Smooth muscle cell (in vitro differentiated cells): ENCODE data around the gene PLA2G4B. TPM values are rescaled to one million over a fixed set of nuclear protein-coding genes. Genes with fewer than 3 reads are reported as not detected.

Source experiments
- DNase-seq: peaks from one replicate; lab custom pipeline; 2025; ENCODE audit not compliant: unreplicated experiment; lab: John Stamatoyannopoulos, UW
- H2AFZ ChIP-seq: fragments of 200-600 bp; sonication (generic); 2 replicates; pipeline ENCODE4 v1.6.0; 2016; ENCODE audit warnings: antibody characterized with exemption, low read depth, mild to moderate bottlenecking
- H3F3A ChIP-seq: fragments of 200-600 bp; sonication (generic); 2 replicates; pipeline ENCODE4 v1.6.0; 2017; ENCODE audit warnings: antibody characterized with exemption, low read depth
- H3K27ac ChIP-seq: fragments of 200-600 bp; sonication (generic); 2 replicates; pipeline ENCODE4 v1.5.1; 2016; ENCODE audit warnings: low read depth, mild to moderate bottlenecking
- H3K27me3 ChIP-seq: fragments of 200-600 bp; sonication (generic); 2 replicates; pipeline ENCODE4 v1.6.1; 2016; ENCODE audit warnings: low read depth, mild to moderate bottlenecking
- H3K36me3 ChIP-seq: fragments of 200-600 bp; sonication (generic); 2 replicates; pipeline ENCODE4 v1.5.1; 2016; ENCODE audit warnings: low read depth
- H3K4me1 ChIP-seq: fragments of 200-600 bp; sonication (generic); 2 replicates; pipeline ENCODE4 v1.5.1; 2016; ENCODE audit warnings: low read depth
- H3K4me2 ChIP-seq: fragments of 200-600 bp; sonication (generic); 2 replicates; pipeline ENCODE4 v1.6.0; 2016; ENCODE audit warnings: mild to moderate bottlenecking
- H3K4me3 ChIP-seq: fragments of 200-600 bp; sonication (generic); 2 replicates; pipeline ENCODE4 v1.5.1; 2016; ENCODE audit warnings: mild to moderate bottlenecking
- H3K79me2 ChIP-seq: fragments of 200-600 bp; sonication (generic); 2 replicates; pipeline ENCODE4 v1.6.0; 2016; ENCODE audit warnings: low read depth, mild to moderate bottlenecking
- H3K9ac ChIP-seq: fragments of 200-600 bp; sonication (generic); 2 replicates; pipeline ENCODE4 v1.6.0; 2016; ENCODE audit warnings: low read depth
- H3K9me3 ChIP-seq: fragments of 200-600 bp; sonication (generic); replicated peaks from 2 replicates; pipeline ENCODE4 v1.5.1; 2016; ENCODE audit warnings: low read depth
- H4K20me1 ChIP-seq: fragments of 200-600 bp; sonication (generic); 2 replicates; pipeline ENCODE4 v1.6.0; 2016; ENCODE audit warnings: low read depth
- CTCF ChIP-seq: fragments of 200-600 bp; sonication (generic); IDR thresholded peaks from 2 replicates; pipeline ENCODE4 v1.5.1; 2017; ENCODE audit warnings: borderline replicate concordance, mild to moderate bottlenecking, antibody characterized with exemption; ENCODE audit not compliant: insufficient read depth, poor library complexity, severe bottlenecking
- WGBS: methylation state at CpG from one replicate; pipeline ENCODE4 v1.1.7; 2016; ENCODE audit warnings: low lambda C conversion rate; 5-methylcytosine and 5-hydroxymethylcytosine counted together
- polyA plus RNA-seq: library from polyadenylated mRNA; unstranded; fragments of >200 nt; fragmentation: Nextera tagmentation; extraction: Ambion mirVana; gene quantifications from 2 replicates; pipeline ENCODE4 v1.2.1, GENCODE V29; 2016
- total RNA-seq: library from RNA; depleted of rRNA; stranded (reverse); fragments of >200 nt; gene quantifications from 2 replicates; pipeline ENCODE4 v1.2.3, GENCODE V29; 2014

The PLA2G4B gene
- total and polyA plus RNA-seq, 2 experiments from 2014 or later: 2.2 to 4.2 TPM

- WGBS: 91% methylated on average over 9 of the region's 9 CpGs
- H2AFZ ChIP-seq: no peak overlapping the region
- H3K27me3 ChIP-seq: no peaks in the 10 kb centered on the region
- no peaks in the 10 kb centered on the region for H3K4me1 ChIP-seq
- no peak for TF ChIP-seq CTCF
- no peak overlapping the region for H3K27ac ChIP-seq
- no peaks in the 10 kb centered on the region for H3K36me3 ChIP-seq
- no peaks in the 10 kb centered on the region for H3K79me2 ChIP-seq
- no peaks in the 10 kb centered on the region for H3K9me3 ChIP-seq
- no peaks in the 10 kb centered on the region for H4K20me1 ChIP-seq
- no peak overlapping the region for H3K4me3 ChIP-seq
- H3K9ac ChIP-seq: no peak overlapping the region
- DNase-seq: no peak
- no peaks in the 10 kb centered on the region for H3F3A ChIP-seq
- no peak overlapping the region for H3K4me2 ChIP-seq
Measured at GRCh38 chr15:41872166-41872747, 33.6 kb downstream of the PLA2G4B start.

- no peaks in the 10 kb centered on the region for H3K27me3 ChIP-seq
- H3K79me2 ChIP-seq: no peaks in the 10 kb centered on the region
- H3K4me1 ChIP-seq: no peaks in the 10 kb centered on the region
- no peak overlapping the region for H3K4me2 ChIP-seq
- no peak overlapping the region for H3K9ac ChIP-seq
- no peak overlapping the region for H3K4me3 ChIP-seq
- no peak overlapping the region for H3K27ac ChIP-seq
- no peaks in the 10 kb centered on the region for H4K20me1 ChIP-seq
- no peaks in the 10 kb centered on the region for H3K36me3 ChIP-seq
- no peaks in the 10 kb centered on the region for H3F3A ChIP-seq
- TF ChIP-seq CTCF: no peak
- WGBS: 89% methylated on average over 8 of the region's 8 CpGs
- no peak overlapping the region for H2AFZ ChIP-seq
- H3K9me3 ChIP-seq: no peaks in the 10 kb centered on the region
- no peak for DNase-seq
Measured at GRCh38 chr15:41873711-41874110, 35.1 kb downstream of the PLA2G4B start.

GRCh38 chr15:41874736-41875135 is 36.1 kb downstream of the PLA2G4B start:
- no peaks in the 10 kb centered on the region for H3K4me1 ChIP-seq
- H3K9ac ChIP-seq: no peak overlapping the region
- no peaks in the 10 kb centered on the region for H3K36me3 ChIP-seq
- H3K4me3 ChIP-seq: no peak overlapping the region
- H3K4me2 ChIP-seq: no peak overlapping the region
- 95% methylated on average over 12 of the region's 12 CpGs for WGBS
- H3K9me3 ChIP-seq: no peaks in the 10 kb centered on the region
- no peak overlapping the region for H3K27ac ChIP-seq
- no peaks in the 10 kb centered on the region for H3K79me2 ChIP-seq
- peaks cover 1% of the 10 kb centered on the region for H3K27me3 ChIP-seq
- DNase-seq: no peak
- no peak for TF ChIP-seq CTCF
- no peak overlapping the region for H2AFZ ChIP-seq
- H3F3A ChIP-seq: no peaks in the 10 kb centered on the region
- no peaks in the 10 kb centered on the region for H4K20me1 ChIP-seq

GRCh38 chr15:41876007-41876406 is 37.4 kb downstream of the PLA2G4B start:
- DNase-seq: no peak

More at GRCh38 chr15:41876007-41876406, 37.4 kb downstream of the PLA2G4B start:
- H3F3A ChIP-seq: no peaks in the 10 kb centered on the region
- no peak overlapping the region for H3K4me2 ChIP-seq
- no peak overlapping the region for H3K9ac ChIP-seq
- WGBS: 85% methylated on average over 11 of the region's 13 CpGs
- H3K79me2 ChIP-seq: no peaks in the 10 kb centered on the region
- no peaks in the 10 kb centered on the region for H3K9me3 ChIP-seq
- TF ChIP-seq CTCF: no peak
- H3K4me1 ChIP-seq: no peaks in the 10 kb centered on the region
- no peaks in the 10 kb centered on the region for H4K20me1 ChIP-seq
- H3K27ac ChIP-seq: no peak overlapping the region
- no peak overlapping the region for H2AFZ ChIP-seq
- no peak overlapping the region for H3K4me3 ChIP-seq
- no peaks in the 10 kb centered on the region for H3K36me3 ChIP-seq
- peaks cover 11% of the 10 kb centered on the region for H3K27me3 ChIP-seq
